NCI-H345 (cell line): ENCODE results near the gene GRIN2A.

ENCODE experiments used
- DNase-seq: peaks from one replicate; lab custom pipeline; 2025; lab: John Stamatoyannopoulos, UW

Gene GRIN2A

GRCh38 chr16:10031473-10031872 lies 150.8 kb downstream of the GRIN2A start:
- DNase-seq = no peak

GRCh38 chr16:10028644-10029043 lies 153.6 kb downstream of the GRIN2A start:
- DNase-seq = no peak

- no peak for DNase-seq
These were observed 154.7 kb downstream of the GRIN2A start for GRCh38 chr16:10027553-10027952.

GRCh38 chr16:10026593-10026992 lies 155.6 kb downstream of the GRIN2A start:
- no peak for DNase-seq

- DNase-seq = no peak
These were observed 160.1 kb downstream of the GRIN2A start for GRCh38 chr16:10022098-10022497.

- no peak for DNase-seq
These were observed 161.4 kb downstream of the GRIN2A start for GRCh38 chr16:10020866-10021265.

- no peak for DNase-seq
These were observed 165.5 kb downstream of the GRIN2A start for GRCh38 chr16:10016752-10017151.

GRCh38 chr16:10015397-10015796 lies 166.8 kb downstream of the GRIN2A start:
- DNase-seq = no peak

- DNase-seq = no peak
These were observed 168.5 kb downstream of the GRIN2A start for GRCh38 chr16:10013774-10014173.

GRCh38 chr16:10013364-10013763 lies 168.9 kb downstream of the GRIN2A start:
- no peak for DNase-seq

GRCh38 chr16:10009684-10010083 lies 172.5 kb downstream of the GRIN2A start:
- no peak for DNase-seq

- DNase-seq = no peak
These were observed 178.7 kb downstream of the GRIN2A start for GRCh38 chr16:10003486-10003885.

GRCh38 chr16:10001258-10001775 lies 180.9 kb downstream of the GRIN2A start:
- DNase-seq = no peak

- DNase-seq = no peak
These were observed 186.0 kb downstream of the GRIN2A start for GRCh38 chr16:9996221-9996620.

- DNase-seq = no peak
These were observed 189.8 kb downstream of the GRIN2A start for GRCh38 chr16:9992441-9992840.

GRCh38 chr16:9980981-9981380 lies 201.2 kb downstream of the GRIN2A start:
- DNase-seq = no peak

GRCh38 chr16:9978160-9978725 lies 204.0 kb downstream of the GRIN2A start:
- no peak for DNase-seq

- no peak for DNase-seq
These were observed 204.8 kb downstream of the GRIN2A start for GRCh38 chr16:9977333-9977897.

- no peak for DNase-seq
These were observed 205.6 kb downstream of the GRIN2A start for GRCh38 chr16:9976601-9977000.

GRCh38 chr16:9971907-9972306 lies 210.3 kb downstream of the GRIN2A start:
- no peak for DNase-seq

GRCh38 chr16:9970796-9971195 lies 211.4 kb downstream of the GRIN2A start:
- no peak for DNase-seq

- no peak for DNase-seq
These were observed 212.0 kb downstream of the GRIN2A start for GRCh38 chr16:9970244-9970643.

GRCh38 chr16:9969580-9969979 lies 212.6 kb downstream of the GRIN2A start:
- DNase-seq = no peak

GRCh38 chr16:9966569-9967157 lies 215.6 kb downstream of the GRIN2A start:
- no peak for DNase-seq
